HTERT RPE-1 (cell line): Measurements from ENCODE around the gene FAM204A.

Experiments
- in situ Hi-C: fragments of 300-500 bp; cut with MboI; formaldehyde crosslinking; loops from 4 replicates; pipeline ENCODE4 v1.14.3; 2020; ENCODE audit warnings: low sequenced_read_pairs

FAM204A gene

DNA sequence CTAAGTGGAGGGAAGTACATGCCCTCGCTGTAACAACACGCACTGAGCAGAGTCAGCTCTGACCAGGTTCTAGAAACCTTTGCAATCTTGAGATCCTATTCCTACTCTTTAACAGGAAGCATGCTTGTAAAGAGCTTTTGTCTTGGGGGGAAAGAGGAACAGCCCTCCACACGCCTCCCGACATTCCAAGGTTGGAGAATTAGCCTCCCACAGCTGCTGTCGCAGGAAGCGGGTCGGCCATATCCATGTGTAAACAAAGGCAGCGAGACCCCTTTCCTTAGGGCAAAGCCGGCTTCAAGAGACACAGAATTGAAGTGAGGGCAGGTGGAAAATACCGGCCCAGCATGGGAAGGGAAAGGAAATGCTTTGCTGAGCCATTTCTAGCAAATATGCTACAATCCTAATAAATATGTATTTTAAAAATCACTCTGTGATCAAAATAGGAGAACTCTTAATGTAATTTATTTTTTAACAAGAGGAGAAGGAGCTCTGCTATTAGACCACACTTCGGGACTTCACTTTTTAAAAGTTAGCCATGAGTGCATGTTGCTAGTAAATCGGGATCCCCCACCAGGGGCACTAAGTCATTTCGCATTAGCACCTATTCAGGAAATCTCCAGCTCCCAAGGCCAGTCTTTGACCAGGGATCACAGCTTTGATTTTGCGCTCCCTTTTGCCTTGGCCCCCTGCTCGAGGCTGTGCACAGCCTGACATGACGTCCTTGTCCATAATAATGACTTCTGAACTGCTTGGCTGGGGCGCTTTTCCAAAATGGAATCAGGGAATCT lies 55.9 kb downstream of the FAM204A start:
- in situ Hi-C loops = no loop called here

DNA sequence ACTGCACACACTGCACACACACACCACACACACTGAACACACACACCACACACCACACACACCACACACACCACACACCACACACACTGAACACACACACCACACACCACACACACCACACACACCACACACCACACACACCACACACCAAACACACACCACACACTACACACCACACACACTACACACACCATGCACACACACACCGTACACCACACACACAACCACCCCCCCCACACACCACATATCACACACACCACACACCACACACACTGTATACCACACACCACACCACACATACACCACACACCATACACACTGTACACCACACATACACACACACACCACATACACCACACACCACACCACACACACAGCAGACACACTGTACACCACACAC lies 59.5 kb downstream of the FAM204A start:
- in situ Hi-C loops = no loop called here

DNA sequence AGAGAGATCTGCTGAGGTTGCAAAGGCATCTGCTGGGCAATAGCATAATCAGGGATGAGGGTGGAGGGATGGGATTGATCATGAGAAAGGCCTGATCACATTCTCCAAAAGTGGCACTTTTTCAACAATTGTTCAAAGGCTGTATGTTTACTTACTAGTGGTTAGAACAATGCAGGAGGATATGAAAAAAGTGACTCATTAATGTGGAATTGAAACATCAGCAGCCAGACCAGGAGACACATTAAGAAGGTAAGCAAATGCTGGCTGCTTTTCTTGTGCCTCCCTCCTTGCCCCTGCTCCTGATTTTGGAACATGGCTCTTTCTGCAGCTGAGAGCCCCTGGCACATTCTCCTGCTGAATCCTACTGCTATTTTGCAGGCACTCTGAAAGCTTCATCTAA lies 63.5 kb downstream of the FAM204A start:
- in situ Hi-C loops = no loop called here

DNA sequence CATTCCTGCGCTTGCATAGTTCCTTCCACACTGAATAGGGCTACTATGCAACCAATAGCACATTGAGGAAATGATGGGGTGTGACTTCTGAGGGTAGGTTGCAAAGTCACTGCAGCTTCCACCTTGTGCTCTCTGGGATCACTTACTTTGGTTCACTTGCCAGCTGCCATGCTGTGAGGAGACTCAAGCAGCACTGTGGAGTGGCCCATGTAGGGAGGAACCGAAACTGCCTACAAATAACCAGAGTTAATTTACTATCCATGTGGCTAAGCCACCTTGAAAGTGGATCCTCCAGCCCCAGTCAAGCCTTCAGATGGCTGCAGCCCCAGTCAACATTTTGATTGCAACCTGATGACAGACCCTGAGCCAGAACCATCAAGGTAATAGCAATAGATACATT lies 64.3 kb downstream of the FAM204A start:
- in situ Hi-C loops = no loop called here

DNA sequence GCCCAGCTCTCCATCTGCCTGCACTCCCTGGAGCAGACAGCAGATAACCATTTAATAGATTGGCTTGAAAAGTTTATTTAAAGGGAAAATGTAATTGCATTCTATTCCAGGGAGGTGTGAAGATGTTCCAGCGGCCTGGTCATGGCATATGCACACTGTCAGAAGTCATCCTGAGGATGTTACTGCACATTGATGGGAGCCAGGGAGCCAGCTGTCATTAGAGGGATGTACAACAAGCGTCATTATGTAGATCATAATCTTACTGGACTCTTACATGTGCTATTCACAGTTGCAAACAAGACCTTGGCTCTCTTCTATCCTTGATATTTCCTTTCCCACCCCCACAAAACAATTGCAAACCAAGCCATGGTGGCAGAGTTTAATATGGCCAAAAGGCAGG lies 65.4 kb downstream of the FAM204A start:
- in situ Hi-C loops = no loop called here

DNA sequence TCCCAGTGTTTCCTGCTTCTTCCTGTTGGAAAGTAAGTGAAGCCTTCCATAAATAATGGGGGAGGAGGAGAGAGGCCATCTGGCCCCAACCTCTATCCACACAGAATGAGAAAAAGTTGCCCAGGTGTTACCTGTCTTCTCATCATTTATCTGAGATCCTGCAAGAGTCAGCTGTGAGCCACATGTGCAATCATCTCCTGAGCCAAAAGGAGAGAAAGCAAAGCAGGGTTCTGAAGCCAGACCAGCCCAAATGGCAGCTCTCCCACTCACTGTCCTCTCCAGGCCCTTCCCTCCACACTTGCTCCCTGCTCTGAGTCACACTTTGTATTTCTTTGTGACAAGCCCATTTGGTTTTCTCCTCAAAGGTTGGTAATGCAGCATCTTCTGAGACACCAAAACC lies 65.9 kb downstream of the FAM204A start:
- in situ Hi-C loops = no loop called here

DNA sequence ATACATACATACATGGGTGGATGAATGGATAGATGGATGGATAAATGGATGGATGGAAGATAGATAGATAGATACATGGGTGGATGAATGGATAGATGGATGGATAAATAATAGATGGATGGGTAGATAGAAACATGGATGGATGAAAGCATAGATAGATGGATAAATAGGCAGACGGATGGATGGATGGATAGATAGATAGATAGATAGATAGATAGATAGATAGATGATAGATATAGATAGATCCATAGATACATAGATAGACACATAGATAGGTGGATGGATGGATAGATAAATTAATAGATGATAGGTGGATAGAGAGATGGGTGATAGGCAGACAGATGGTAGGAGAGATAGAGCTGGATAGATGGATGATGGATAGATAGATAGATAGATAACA lies 68.5 kb downstream of the FAM204A start:
- in situ Hi-C loops = no loop called here

DNA sequence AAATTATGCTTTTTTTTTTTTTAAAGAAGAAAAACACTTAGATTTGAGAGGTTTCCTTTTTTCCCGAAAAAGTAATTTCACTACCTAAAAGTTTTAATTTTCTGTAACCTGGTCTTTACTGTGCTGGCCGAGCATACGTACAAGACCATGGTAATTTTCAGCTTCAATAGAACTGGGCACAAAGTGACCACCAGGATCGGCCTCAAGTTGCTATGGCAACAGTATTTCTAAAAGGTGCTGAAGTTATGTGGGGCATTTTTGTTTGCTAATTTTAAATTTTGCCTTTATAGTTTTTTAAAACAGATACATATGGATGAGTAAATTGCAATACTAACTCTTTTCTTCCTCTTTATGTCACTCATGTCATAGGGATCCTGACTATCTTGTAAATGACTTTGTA lies 69.4 kb downstream of the FAM204A start:
- in situ Hi-C loops = no loop called here

DNA sequence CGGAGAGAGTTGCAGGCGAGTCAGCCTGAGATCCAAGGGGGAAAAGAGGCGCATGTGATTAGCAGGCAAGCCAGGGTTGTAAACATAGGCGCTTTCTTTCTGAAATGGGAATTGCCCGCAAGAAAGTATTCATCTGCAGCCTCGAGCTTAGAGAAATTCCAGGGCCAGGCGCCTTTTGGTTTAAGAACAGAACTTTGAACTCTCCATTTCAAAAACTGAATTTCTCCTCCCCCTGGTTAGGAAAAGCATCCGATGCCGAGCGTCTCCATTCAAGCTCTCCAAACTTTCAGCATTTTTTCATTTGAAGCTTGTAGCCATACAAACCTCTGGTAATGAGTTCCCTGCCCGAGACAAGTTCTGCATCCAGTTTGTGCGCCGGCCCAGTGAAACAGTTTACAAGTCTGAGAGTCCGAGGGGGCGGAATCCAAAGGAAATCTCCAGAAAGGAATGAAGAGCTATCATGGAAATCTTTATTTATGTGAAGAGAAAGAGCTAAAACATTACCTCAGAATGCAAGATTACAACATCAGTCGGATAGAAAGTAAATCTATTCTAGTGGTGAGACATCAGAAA lies 69.9 kb downstream of the FAM204A start:
- in situ Hi-C loops = no loop called here

DNA sequence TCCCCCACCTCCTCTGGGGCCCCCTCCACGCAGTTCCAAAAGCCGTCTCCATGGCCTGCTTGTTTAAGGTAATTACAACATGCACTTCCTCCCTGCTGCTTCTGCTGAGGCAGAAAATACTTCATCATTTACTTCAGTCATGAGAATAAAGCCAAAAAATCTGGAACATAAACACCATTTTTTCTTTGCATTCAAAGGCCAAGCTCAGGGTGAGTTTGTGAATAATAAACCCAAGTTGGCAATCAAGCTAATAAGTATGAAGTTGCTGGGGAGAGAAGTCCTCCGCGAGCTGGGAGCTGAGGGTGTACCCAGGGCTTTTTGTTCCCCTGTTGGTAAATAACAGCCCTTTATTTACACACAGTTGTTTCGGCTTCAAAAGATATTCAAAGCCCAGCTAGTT lies 70.5 kb downstream of the FAM204A start:
- in situ Hi-C loops = no loop called here

DNA sequence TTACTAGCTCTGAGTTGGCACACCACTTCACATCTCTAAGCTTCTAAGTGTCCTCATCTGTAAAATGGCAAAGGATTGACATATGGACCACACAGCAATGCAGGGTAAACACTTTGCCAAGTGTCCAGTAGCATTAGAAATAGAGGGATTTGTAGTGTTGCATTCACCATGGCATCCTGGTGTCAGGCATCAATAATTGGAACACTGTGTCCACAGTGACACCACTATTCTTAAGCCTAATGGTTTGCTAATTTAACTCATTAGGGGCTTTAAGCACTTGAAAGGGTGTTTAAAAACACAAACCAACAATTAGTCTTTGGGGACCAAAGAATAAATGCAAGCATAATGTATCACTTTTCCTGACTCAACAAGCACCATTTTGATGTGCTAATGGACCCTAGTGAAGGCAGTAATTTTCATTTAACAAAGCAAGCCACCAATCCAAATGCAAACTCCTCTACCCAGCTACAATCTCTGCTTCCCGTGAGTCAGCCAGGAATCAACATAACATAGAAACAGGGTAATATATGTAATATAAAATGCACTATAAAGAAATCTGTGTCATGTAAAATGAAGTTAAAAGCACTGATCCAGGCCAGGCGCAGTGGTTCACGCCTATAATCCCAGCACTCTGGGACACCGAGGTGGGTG lies 75.9 kb downstream of the FAM204A start:
- in situ Hi-C loops = no loop called here

DNA sequence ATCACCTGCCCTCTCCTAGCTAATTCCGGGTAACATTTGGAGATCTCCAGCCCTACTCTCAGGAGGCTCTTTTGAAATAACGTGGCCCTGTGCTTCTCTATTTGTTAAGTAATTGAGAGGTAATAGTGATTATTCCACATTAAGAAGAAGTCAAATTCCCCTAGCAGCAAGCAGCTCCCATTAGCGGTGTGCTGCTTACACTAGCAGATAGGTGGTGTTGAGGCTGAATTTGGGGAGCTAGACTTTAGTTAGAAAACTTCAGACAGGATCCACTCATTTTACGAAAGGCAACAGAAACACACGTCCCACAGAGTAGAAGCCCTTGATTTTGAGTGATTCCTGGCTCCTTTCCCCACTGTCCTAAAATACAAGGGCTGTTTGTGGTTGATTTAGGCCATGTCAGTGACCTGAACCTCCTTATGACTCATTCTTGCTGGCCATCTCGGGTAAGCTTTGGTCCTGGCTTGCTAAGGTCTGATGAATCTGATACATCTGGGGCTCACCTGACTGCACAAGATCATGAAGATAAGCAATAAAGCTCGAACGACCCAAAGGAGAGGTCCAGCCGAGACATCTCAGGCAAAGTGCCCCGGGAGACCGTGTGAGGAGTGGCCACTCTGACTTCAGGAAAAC lies 77.2 kb downstream of the FAM204A start:
- in situ Hi-C loops = no loop called here

DNA sequence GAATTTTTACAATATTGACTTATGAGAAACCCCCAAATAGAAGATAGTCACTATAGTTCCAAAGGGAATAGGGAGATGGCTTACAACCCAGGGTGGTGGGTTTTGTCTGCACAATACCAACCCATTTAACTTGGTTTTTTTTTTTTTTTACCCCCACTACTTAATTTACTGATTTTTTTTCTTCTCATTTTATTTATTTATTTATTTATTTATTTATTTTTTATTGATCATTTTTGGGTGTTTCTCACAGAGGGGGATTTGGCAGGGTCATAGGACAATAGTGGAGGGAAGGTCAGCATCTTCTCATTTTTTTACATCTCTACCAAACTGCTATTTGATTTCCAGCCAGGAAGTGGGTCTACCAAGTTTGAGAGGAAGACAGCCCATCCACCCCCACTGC lies 77.9 kb downstream of the FAM204A start:
- in situ Hi-C loops = no loop called here

DNA sequence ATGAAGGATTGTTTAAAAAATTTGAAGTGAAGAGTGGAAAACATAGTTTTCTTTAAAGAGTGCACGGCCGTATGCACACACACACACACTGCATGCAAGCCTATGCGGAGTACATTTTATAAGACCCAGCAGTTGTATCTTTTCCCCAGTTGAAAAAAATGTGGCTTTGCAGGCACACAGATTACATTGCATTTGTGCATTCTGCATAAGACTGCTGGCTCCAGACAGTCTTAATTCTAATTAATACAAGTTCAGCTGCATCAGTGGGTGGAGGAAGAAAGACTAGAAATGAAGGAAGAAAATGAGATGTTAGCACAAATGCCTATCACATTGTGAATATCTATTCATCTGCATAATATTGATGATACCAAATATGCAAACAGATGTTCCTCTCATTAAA lies 79.6 kb downstream of the FAM204A start:
- in situ Hi-C loops = no loop called here

DNA sequence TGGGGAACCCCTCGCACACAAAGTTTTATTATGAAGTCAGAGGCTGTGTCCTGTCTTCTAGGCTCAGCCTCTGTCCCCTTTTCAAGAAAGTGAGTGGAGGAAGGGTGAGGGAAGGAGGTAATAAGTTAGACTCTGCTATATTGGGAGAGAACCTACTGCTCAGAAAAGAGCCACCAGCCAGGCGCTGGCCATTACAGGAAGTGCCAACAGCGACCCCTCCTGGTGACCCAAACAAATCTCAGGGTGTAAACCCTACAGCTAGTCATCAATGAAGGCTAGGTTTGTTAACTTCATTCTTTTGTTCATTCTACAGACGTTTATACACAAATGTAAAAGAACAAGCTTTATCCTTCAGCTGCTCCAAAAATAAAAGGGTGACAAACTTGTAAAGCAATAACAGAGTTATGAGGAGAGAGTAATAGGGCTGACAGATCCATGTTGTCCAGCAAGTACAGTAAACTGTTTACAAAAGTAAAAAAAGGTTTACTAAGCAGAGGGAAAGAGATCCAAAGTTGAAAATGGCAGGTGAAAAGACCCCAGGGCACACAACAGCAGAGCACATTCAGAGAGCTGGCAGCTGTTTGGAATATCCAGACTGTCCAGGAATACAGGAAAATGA lies 82.7 kb downstream of the FAM204A start:
- in situ Hi-C loops = no loop called here

DNA sequence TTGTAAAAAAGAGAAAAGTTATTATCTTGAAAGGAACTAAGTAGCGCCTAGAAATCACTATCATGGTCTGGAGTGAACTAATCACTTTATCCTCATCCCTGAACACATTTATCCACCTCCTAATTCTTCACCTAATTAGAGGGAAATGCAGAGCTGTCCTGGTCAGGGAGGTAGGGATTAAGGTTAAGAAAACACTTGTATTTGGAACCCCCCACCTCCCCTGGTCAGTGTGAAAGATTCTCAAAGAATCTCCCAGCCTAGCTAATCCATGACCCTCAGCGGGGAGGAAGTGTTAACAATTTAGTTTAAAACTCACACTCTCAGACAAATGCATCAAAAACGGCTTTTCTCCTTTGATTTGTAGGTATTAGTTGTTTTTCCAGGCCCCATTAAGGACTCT lies 83.8 kb downstream of the FAM204A start:
- in situ Hi-C loops = no loop called here

DNA sequence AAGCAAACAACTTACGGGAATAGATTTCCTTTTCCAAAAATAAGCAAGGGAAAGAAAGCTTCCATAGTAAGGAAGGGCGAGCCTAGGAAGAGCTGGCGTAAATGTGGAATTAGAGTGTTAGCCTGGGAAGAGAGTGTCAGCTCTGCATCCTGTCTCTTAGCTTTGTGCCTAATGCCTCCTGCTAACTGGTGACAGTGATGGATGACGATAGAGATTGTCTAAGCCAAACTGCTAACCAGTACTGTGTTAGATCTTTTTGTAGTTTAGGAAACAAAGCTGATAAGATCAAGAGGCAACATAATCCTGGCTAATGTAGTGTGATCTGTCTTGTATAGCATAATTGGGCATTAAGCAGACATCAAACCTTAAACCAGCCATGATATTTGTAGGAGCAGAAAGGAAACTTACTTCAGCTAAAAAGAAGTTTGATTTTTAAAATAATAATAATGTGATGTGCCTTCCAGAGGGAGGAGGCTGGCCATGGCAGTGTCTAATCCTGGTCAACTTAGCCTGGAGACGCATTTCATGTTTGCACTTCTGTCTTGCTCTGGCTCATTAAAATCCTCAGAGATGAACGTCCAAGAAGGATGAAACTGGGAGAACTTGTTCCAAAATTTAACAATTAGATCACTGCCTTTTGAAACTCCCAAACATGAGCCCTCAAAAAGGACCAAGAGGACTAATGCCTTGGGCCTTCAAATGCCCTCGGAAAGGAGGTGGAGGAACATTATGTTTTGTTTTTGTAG lies 85.1 kb downstream of the FAM204A start:
- in situ Hi-C loops = no loop called here

DNA sequence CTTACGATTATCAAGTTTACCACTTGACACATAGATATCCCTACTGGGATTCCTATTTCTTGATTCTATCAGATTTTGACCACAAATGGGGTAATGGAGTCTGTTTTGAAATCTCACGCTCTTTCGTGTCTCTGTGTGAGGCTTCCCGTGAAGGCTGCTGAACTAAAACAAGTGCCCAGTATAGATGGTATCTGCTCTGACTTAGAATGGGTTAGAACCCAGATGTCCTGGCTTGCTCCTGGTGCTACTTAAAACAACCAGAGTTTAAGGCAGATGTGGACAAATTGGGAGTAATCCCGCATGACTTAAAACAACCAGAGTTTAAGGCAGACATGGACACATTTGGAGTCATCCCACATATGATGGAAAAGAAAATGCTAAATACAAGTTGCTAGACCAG lies 85.9 kb downstream of the FAM204A start:
- in situ Hi-C loops = no loop called here

DNA sequence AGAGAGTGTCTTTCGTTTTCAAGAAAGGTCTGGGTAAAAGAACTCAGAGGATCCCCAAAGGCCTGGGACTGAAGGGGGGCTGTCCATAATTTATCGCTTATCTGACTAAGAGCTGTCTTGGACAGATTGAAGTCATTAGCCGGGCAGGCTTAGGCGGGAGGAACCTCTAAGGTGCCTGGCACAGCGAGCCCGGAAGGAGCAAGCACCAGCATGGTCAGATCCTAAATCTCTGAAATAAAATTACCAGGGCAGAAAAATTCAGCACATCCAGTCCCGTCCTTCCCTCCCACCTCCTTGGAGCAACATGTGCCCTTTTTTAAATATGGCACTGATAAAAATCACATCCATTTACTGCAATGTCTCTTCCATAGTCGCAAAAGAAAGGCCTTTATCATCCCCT lies 86.8 kb downstream of the FAM204A start:
- in situ Hi-C loops = no loop called here

DNA sequence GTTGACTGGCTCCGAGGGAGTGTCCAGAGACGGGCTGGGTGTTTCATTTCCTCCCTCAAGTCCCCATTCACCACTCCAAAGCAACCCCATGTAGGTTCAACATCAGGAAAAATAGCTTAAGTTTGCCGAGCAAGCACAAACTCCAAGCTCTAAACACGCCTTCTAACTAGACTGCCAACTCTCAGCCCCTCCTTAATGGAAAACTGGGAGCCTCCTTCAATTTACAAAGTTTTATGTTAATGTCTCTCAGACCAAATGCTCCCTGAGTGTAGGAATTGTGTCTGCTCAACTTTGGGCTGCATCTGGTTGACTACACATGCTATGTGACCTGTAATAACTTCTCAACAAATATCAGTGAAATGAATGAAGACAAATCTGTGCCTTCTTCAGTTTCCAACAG lies 87.5 kb downstream of the FAM204A start:
- in situ Hi-C loops = no loop called here

DNA sequence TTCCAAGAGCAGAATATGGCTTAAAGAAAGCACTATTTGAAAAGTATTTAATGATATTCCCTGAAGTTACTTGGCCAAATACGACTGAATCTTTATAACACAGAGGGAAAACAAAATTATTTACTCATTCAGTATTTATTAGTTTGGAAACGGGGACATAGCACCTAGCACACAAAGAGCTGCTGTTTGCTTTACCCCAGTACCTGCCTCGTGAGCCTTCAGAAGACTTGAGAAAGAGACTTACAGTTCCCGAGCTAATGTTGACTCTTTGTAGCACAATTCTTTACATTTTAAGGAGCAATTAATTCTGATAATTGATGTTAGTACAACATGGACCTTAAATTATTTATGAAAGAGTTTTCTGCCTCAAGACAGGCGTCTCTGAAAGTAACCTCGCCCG lies 88.7 kb downstream of the FAM204A start:
- in situ Hi-C loops = no loop called here
